22Rv1 (cell line): ENCODE results near the gene DLG5.

ENCODE experiments used
- H3K27ac ChIP-seq: fragments of 450-650 bp; 2 replicates; pipeline ENCODE4 v1.5.1; 2017
- ZFX ChIP-seq: fragments of 450-650 bp; IDR thresholded peaks from 2 replicates; pipeline ENCODE4 v1.6.1; 2017; ENCODE audit warnings: antibody characterized with exemption, borderline replicate concordance
- TF ChIP-seq, protein P1 (sequence below): fragments of 450-650 bp; IDR thresholded peaks from 2 replicates; pipeline ENCODE4 v1.5.1; 2017; ENCODE audit warnings: mild to moderate bottlenecking

DLG5 gene

DNA sequence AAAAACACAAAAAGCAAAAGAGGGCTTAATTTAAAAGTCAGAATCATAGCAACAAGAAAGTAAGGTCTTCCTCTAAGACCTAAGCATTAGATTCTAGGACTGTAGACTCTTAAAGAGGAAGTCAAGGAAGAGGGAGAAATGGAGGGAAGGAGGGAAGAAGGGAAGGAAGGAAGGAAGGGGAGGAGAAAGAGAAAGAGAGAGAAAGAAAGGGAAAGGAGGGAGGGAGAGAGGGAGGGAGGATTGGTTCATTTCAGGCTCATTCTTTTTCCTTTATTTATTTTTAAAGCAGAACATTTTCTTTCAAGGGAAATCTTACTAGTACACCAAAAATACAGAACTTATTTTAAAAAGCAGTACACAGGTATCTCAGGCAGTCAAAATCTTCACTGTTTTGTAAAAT, 81.1 kb downstream of the DLG5 start:
- H3K27ac ChIP-seq = no peak overlapping the region
- TF ChIP-seq, protein P1, sequence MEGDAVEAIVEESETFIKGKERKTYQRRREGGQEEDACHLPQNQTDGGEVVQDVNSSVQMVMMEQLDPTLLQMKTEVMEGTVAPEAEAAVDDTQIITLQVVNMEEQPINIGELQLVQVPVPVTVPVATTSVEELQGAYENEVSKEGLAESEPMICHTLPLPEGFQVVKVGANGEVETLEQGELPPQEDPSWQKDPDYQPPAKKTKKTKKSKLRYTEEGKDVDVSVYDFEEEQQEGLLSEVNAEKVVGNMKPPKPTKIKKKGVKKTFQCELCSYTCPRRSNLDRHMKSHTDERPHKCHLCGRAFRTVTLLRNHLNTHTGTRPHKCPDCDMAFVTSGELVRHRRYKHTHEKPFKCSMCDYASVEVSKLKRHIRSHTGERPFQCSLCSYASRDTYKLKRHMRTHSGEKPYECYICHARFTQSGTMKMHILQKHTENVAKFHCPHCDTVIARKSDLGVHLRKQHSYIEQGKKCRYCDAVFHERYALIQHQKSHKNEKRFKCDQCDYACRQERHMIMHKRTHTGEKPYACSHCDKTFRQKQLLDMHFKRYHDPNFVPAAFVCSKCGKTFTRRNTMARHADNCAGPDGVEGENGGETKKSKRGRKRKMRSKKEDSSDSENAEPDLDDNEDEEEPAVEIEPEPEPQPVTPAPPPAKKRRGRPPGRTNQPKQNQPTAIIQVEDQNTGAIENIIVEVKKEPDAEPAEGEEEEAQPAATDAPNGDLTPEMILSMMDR = no peak
- TF ChIP-seq ZFX = no peak

DNA sequence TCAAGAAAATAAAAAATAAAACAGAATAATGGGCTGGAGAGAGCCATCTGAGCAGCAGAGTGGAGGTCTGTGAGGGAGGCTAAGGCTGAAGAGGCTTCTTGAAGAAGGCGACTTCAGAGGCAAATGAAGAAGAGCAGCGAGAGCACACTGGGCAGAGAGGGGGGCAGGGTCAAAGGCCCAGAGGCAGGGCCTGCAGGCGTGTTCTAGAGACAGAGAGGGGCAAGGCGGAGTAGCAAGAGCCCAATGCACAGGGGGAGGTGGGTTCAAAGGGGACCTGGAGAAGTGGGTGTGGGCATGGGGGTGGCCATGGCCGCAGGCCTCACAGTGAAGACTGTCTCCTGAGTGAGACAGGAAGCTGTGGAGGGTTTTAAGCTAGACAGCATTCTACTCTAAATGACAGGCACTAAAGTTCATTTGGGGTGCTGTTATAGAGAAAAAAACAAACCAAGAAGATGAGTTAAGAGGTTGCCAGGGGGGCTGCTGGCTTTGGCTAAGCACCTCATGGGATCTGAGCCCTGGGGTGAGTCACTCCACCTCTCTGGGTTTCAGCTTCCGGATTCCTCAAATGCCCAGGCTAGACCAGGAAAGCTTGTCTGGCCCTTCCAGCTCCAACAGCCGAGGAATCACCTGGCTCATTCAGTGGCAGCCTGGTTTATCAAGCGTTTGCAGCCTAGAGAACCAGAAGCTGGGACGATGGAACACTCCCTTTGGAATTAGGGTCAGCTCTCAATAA, 81.7 kb downstream of the DLG5 start:
- H3K27ac ChIP-seq = no peak overlapping the region
- TF ChIP-seq, protein P1 = no peak
- TF ChIP-seq ZFX = no peak

DNA sequence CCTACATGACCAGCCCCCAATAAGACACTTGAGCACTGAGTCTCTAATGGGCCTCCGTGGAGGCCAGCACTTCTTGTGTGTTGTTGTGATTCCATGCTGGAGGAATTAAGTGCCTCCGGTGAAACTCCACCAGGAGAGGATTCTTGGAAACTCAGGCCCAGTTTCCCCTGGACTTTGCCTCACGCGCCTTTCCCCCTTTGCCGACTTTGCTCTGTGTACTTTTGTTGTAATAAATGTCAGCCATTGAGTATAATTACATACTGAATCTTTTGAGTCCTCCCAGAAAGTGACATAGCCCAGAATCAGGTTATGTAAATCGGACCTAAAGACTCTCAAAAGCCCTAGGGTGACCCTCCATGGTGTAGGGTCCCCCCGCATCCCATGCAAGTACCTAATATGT, 82.4 kb downstream of the DLG5 start:
- no peak for TF ChIP-seq ZFX
- H3K27ac ChIP-seq = no peak overlapping the region

DNA sequence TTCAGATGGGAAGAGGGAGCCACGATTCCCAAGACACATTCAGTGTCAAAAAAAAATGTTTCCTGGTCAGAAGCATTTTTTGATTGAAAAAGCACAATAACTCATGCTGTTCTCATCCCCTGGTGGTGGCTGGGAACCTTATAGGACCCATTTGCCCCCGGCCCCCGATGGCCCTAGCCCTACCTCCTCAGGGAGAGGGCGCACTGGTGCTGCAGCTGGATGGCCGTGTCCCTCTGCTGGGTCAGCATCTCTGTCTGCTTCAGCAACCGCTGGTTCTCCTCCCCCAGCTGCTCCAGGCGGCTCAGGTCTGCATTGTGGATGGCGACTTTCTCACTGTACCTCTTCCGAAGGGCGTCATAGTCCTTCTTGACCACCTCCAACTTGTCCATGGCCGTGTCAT, 83.3 kb downstream of the DLG5 start:
- no peak for TF ChIP-seq ZFX
- no peak overlapping the region for H3K27ac ChIP-seq

DNA sequence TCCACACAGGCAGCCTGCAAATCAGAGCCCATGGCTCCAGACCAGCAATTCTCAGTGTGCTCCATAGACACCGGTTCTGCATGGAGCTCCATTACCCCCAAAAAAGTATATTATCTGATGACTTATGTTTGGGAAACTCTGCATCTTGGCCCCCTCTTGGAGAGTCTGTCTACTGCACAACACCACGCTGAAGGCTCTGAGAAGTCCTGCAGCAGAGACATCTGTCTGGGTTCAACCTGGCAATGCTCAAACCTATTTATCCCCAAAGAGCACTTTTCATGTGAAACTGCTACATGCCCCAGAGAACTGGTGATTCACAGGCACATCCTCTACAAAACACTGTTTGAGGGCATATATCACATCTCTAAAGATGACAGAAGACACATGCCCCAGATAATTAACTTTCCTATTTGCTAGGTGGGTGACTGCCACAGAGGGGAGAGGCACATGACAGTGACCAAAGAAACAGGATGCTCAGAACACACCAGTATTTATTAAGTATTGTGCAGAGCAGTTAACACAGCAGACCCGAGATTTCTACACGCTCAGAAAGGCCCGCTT, 83.8 kb downstream of the DLG5 start:
- no peak overlapping the region for H3K27ac ChIP-seq
- TF ChIP-seq, protein P1 = no peak
- no peak for TF ChIP-seq ZFX

DNA sequence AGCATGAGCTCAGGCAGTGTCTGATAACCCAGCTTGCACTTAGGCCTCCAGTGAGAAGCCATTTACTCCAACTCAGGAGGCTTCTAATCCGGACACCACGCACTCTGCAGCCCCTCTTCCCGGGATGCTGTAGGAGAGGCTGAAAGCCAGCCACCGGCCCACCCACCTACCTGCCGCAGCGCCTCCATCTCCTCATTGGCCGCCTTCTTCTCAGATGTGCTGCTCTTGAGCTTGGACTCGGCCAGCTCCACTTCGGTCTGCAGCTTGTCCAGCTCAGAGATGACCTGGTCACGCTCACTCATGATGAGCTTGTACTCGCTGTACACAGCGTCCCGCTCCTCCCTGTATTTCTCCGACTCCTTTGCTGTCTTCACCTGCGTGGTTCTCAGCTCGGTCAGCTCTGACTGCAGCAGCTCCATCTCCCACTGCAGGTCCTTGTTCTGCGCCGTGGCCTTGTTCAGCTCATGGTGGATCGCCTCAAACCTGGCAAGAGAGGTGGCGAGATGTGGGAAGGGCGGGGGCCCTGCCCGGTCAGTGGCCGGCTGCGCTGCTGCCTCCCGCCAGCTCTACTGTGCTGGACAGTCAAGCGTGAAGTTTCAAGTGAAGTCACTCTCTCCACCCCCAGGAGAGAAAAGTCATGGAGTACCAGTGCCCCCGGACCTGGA, 84.7 kb downstream of the DLG5 start:
- H3K27ac ChIP-seq = no peak overlapping the region
- TF ChIP-seq, protein P1 = no peak
- no peak for TF ChIP-seq ZFX

DNA sequence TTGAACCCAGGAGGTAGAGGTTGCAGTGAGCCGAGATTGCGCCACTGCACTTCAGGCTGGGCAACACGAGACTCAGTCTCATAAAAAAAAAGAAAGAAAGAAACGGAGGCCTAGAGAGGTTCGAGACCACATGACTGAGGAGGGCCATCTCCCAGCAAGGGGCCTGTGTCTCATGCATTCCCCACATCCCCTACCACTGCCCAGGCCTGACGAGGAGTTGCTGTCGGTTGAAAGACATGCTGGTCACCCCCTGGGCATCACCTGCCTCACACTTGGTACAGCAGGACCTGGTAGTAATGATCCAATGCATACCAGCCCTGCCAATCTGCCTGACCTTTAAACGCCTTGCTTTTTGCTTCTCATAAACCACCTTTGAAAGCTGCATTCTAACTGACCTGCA, 85.9 kb downstream of the DLG5 start:
- H3K27ac ChIP-seq = no peak overlapping the region

DNA sequence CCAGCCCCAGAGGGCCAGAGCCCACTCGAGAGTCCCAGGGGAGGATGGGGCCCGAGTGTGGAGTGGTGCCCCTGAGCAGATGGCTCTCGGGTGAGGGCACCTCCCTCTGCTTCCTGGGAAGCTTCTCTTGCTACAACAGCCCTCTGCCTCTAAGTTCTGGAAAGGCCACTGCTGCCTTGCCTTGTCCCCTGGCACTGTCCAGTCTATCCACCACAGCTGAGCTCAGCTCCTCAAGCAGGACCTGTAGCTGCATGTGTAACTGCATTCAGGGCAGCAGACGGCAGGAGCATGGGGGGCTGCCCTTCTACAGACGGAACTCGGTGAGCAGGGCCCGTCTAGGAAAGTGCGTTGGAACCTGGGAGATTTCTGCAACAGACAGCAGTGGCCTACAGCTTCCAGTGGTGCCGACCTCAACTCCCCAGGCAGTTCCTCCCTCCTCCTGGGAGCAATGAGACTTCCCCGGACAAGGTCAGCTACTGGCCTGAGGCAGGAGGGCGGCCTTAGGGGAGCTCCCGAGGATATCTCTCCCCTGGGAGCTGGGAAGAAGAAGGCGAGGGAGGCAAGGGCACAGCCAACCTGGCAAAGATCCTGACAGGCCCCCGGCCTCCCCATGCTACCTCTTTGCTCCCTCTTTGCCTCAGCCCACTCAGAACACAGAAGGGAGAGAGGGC, 88.5 kb downstream of the DLG5 start:
- TF ChIP-seq, protein P1 = no peak
- TF ChIP-seq ZFX = no peak
- no peak overlapping the region for H3K27ac ChIP-seq

More for the DNA sequence above, 85.9 kb downstream of the DLG5 start:
- TF ChIP-seq, protein P1 = no peak
- no peak for TF ChIP-seq ZFX
